ENCODE measurements around the gene CLEC7A.

- TF ChIP-seq EGR1 (IDR thresholded peaks at IDR 0.05; ENCODE audit: low read depth) = no peak
- TF ChIP-seq CTCF (IDR thresholded peaks at IDR 0.05 in 2 of 3, conservative IDR thresholded peaks at IDR 0.05 in 1 of 3; ENCODE audit: borderline replicate concordance in 1 of 3, insufficient read depth in 1 of 3, low read depth in 2 of 3, low read length in 2 of 3) = no peak
- TF ChIP-seq EZH2 (IDR thresholded peaks at IDR 0.05) = no peak
- no peak for TF ChIP-seq ATF3 (IDR thresholded peaks at IDR 0.05)
- TF ChIP-seq POLR2AphosphoS5 (IDR thresholded peaks at IDR 0.05; ENCODE audit: low read depth, low read length) = no peak
- TF ChIP-seq POLR2A (IDR thresholded peaks at IDR 0.05; ENCODE audit: borderline replicate concordance, extremely low read depth, insufficient read depth, insufficient read length) = no peak
- TF ChIP-seq EZH2phosphoT487 (IDR thresholded peaks at IDR 0.05; ENCODE audit: borderline replicate concordance) = no peak
- no peak for TF ChIP-seq JUND (IDR thresholded peaks at IDR 0.05)
These were observed 14.7 kb downstream of the CLEC7A start for GRCh38 chr12:10115311-10115710.
